ENCODE data around the gene PSG6.

DNA sequence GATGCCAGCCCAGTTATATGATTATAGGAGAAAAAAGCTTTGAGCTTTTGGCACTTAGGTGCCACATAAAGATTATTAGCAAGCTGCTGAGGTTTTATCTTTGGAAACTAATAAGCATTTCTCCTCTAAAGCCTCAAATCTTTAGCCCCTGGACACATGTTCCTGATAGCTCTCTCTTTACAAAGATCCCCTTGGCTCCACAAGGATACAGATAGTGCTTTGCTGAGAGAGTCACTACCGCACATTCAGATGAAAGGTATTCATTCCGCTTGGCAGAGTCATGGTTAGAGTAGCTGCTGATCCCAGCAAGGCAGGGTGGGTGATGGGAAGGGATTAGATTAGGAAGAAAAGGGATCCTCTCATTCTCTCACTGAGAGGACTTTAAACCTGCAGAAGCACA, 47.5 kb upstream of the PSG6 start:
- TF ChIP-seq POLR2A (IDR thresholded peaks at IDR 0.05; ENCODE audit: low read length) (no peak), GATA1 (IDR thresholded peaks at IDR 0.05; ENCODE audit: low read depth, low read length) (no peak)

All from erythroblast (primary cell).